Adrenal gland (tissue), 12 donors: ENCODE data around the gene PTAR1. TPM values are rescaled to one million over a fixed set of nuclear protein-coding genes. Genes with fewer than 3 reads are reported as not detected.

Experiments
- DNase-seq, 7 donors: peaks; one replicate each; pipeline ENCODE4 v3.0.0-alpha.2; 2019 to 2020
- H3K27ac ChIP-seq, 5 donors: fragments of 200-600 bp; sonication (generic) in 4 of 5; 1 replicate in 3 of 5; 2 replicates in 2 of 5; pipeline versions ENCODE4 v1.5.1 to v1.8.0; 2016 to 2020; ENCODE audit warnings: mild to moderate bottlenecking in 1 of 5
- H3K27me3 ChIP-seq: fragments of 200-600 bp; 2 replicates; pipeline ENCODE4 v1.8.0; 2021
- H3K36me3 ChIP-seq, 2 donors: fragments of 200-600 bp; replicated peaks in 1 of 2; 1 replicate in 1 of 2; 2 replicates in 1 of 2; pipeline versions ENCODE4 v1.5.1 to v1.8.0; 2018 to 2022
- H3K4me1 ChIP-seq, 2 donors: fragments of 200-600 bp; replicated peaks in 1 of 2; 1 replicate in 1 of 2; 2 replicates in 1 of 2; pipeline versions ENCODE4 v1.5.1 to v1.8.0; 2018 to 2021
- H3K4me3 ChIP-seq, 4 donors: fragments of 200-600 bp; sonication (generic) in 3 of 4; one replicate each; pipeline ENCODE4 v1.5.1; 2016 to 2018
- H3K9me3 ChIP-seq, 3 donors: fragments of 200-600 bp; sonication (generic) in 1 of 3; replicated peaks in 1 of 3; 1 replicate in 2 of 3; 2 replicates in 1 of 3; pipeline versions ENCODE4 v1.5.1 to v1.8.0; 2016 to 2021
- POLR2A ChIP-seq, 2 donors: fragments of 450-650 bp; IDR thresholded peaks; one replicate each; pipeline ENCODE4 v1.6.1; 2017; ENCODE audit warnings: antibody characterized with exemption in 2 of 2, mild to moderate bottlenecking in 2 of 2, moderate library complexity in 1 of 2
- WGBS, 4 donors: extraction: QIAGEN DNeasy Blood & Tissue Kit in 2 of 4; methylation state at CpG; one replicate each; pipeline versions ENCODE4 v1.1.5 to v1.1.7; 2013 to 2017; 5-methylcytosine and 5-hydroxymethylcytosine counted together
- intact Hi-C, 2 donors: fragments of 100-400 bp; cut with DNase I; formaldehyde crosslinking; loops; one replicate each; pipeline versions ENCODE4 v1.14.1 to v1.15.0; 2022 to 2023
- polyA plus RNA-seq, 3 donors: library from polyadenylated mRNA; stranded (reverse); fragments of 200-250 nt in 2 of 3; fragments of 350-450 nt in 1 of 3; fragmentation: Illumina TruSeq in 1 of 3; extraction: RNeasy Lipid Tissue Mini Kit (QIAGEN cat#74804) in 1 of 3; gene quantifications; one replicate each; pipeline ENCODE4 v1.2.3, GENCODE V29; 2013 to 2014
- total RNA-seq, 9 donors: library from RNA; depleted of rRNA in 4 of 9; stranded (reverse); fragments of >200 nt in 4 of 9; fragments of 120-200 nt in 1 of 9; fragmentation: NEBNext Ultra II Directional in 1 of 9; extraction: Animal tissue kit (Norgen Biotek cat#: 25700) in 1 of 9; gene quantifications; one replicate each; pipeline versions ENCODE4 v1.1.0 to v1.2.4, GENCODE V29; 2013 to 2023
- TF ChIP-seq, protein P1 (sequence below), 6 experiments: fragments of 450-650 bp in 4 of 6; fragments of 200-600 bp in 2 of 6; sonication (generic) in 1 of 6; IDR thresholded peaks; 1 replicate in 5 of 6; 2 replicates in 1 of 6; pipeline versions ENCODE4 v1.5.1 to v1.8.0; 2016 to 2021; ENCODE audit warnings: antibody characterized with exemption in 6 of 6, mild to moderate bottlenecking in 2 of 6, moderate library complexity in 1 of 6
- donor health status: healthy with polysubstance abuse.
- donor health status: Bipolar disorder and iron deficiency.
- donor health status: DM: yes; HTN: yes; CAD: no.
- donor health status: DM: no; HTN: no; CAD: no.
- donor health status: DM: no; HTN: no; CAD: no.
- donor health status: DM: yes; HTN: yes; CAD: no.

PTAR1 gene
- total and polyA plus RNA-seq, 12 donors, result 3.7 to 70.4 (median 37.2) TPM

GRCh38 chr9:69675563-69675962 is 84.2 kb downstream of the PTAR1 start:
- TF ChIP-seq POLR2A (IDR thresholded peaks at IDR 0.05), result no peak
- TF ChIP-seq, protein P1, sequence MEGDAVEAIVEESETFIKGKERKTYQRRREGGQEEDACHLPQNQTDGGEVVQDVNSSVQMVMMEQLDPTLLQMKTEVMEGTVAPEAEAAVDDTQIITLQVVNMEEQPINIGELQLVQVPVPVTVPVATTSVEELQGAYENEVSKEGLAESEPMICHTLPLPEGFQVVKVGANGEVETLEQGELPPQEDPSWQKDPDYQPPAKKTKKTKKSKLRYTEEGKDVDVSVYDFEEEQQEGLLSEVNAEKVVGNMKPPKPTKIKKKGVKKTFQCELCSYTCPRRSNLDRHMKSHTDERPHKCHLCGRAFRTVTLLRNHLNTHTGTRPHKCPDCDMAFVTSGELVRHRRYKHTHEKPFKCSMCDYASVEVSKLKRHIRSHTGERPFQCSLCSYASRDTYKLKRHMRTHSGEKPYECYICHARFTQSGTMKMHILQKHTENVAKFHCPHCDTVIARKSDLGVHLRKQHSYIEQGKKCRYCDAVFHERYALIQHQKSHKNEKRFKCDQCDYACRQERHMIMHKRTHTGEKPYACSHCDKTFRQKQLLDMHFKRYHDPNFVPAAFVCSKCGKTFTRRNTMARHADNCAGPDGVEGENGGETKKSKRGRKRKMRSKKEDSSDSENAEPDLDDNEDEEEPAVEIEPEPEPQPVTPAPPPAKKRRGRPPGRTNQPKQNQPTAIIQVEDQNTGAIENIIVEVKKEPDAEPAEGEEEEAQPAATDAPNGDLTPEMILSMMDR (IDR thresholded peaks at IDR 0.05), result no peak
- Histone ChIP-seq H3K27me3 (no peaks in the 10 kb centered on the region), H3K9me3 (no peaks in the 10 kb centered on the region), H3K27ac (no peak overlapping the region), H3K4me1 (peaks cover 0 to 6% of the 10 kb centered on the region in 2 donors), H3K4me3 (no peak overlapping the region), H3K36me3 (no peaks in the 10 kb centered on the region)
- no peak for DNase-seq
- 82 to 89% (median 88%) methylated on average over 3 of the region's 3 CpGs for WGBS, 4 donors
- intact Hi-C loops, result no loop called here

DNA sequence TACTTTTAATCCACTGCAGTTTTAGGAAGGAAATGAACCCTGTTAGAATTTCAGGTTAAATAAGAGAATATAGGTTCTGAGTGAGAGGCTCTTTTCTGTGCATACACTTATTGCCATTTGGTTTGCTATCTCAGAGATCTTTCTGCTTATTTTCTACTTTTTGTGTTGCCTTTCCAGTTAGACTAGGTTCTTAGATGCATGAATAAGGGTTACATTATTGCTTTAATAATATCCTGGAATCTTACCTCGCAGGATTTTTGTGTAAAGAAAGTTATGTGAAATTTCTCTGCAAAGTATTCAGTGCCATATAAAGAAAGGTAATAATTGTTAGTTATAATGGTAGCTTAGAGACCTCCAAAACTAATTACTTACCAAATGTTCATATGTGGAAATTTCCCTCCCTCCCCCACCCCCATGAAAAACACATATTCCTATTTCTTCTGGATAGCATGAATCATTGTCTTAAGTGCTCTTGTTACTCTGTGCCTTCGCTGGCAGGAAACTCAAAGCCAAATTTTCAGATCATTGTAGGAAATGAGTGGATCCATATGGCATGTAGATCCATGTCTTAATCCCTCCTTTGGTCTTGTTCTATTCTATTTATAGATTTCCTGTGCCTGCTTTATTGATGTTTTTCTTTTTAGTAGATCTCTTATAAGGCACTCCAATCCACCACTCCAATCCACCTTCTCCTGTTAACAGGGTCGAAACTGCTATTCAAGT is 84.9 kb downstream of the PTAR1 start:
- no peak overlapping the region for H3K27ac ChIP-seq
- H3K9me3 ChIP-seq, result no peaks in the 10 kb centered on the region
- WGBS, 4 donors, result 63 to 77% (median 66%) methylated on average over 3 of the region's 3 CpGs
- no peaks in the 10 kb centered on the region for H3K27me3 ChIP-seq
- H3K36me3 ChIP-seq, result no peaks in the 10 kb centered on the region
- TF ChIP-seq, protein P1 (IDR thresholded peaks at IDR 0.05), result no peak
- TF ChIP-seq POLR2A (IDR thresholded peaks at IDR 0.05), result no peak
- intact Hi-C loops, result no loop called here
- peaks cover 0 to 6% of the 10 kb centered on the region in 2 donors for H3K4me1 ChIP-seq
- no peak for DNase-seq
- no peak overlapping the region for H3K4me3 ChIP-seq

GRCh38 chr9:69674112-69674685 is 85.6 kb downstream of the PTAR1 start:
- intact Hi-C loops, result no loop called here
- H3K36me3 ChIP-seq, result no peaks in the 10 kb centered on the region

DNA sequence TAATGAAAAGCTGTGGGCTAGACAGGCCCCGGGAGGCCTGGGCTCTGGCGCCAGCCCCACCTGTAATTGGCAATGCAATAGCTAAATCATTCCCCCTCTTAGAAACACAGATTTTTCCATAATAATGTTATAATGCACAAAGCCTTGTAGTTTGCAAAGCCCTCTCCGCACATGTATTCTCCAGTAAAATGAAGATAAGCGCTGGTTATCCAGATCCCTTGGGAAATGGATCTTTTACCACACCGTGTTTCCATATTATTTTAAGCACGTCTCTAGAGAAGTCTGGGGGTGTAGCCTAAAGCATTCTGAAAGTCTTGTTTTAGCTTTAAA is 86.5 kb downstream of the PTAR1 start:
- intact Hi-C loops, result no loop called here
- H3K9me3 ChIP-seq, result no peaks in the 10 kb centered on the region
- H3K4me3 ChIP-seq, result peak overlapping the region in 2 of 4 donors; percentile 29 to 79
- 37 to 69% (median 48%) methylated on average over 4 to 6 of the region's 6 CpGs for WGBS, 4 donors
- TF ChIP-seq POLR2A (IDR thresholded peaks at IDR 0.05), result no peak
- TF ChIP-seq, protein P1 (IDR thresholded peaks at IDR 0.05), result no peak
- no peaks in the 10 kb centered on the region for H3K36me3 ChIP-seq
- DNase-seq, result no peak
- H3K27ac ChIP-seq, result peak overlapping the region in 3 of 5 donors; percentile 44 to 78 (median 74)
- H3K27me3 ChIP-seq, result no peaks in the 10 kb centered on the region
- H3K4me1 ChIP-seq, result peaks cover 0 to 6% of the 10 kb centered on the region in 2 donors

More at GRCh38 chr9:69674112-69674685, 85.6 kb downstream of the PTAR1 start:
- H3K9me3 ChIP-seq, result no peaks in the 10 kb centered on the region
- peaks cover 0 to 6% of the 10 kb centered on the region in 2 donors for H3K4me1 ChIP-seq
- H3K27me3 ChIP-seq, result no peaks in the 10 kb centered on the region
- DNase-seq, result no peak
- H3K27ac ChIP-seq, result no peak overlapping the region
- H3K4me3 ChIP-seq, result no peak overlapping the region
- TF ChIP-seq, protein P1 (IDR thresholded peaks at IDR 0.05), result no peak
- no peak for TF ChIP-seq POLR2A (IDR thresholded peaks at IDR 0.05)
- 78 to 85% (median 85%) methylated on average over 11 of the region's 11 CpGs for WGBS, 4 donors
